ENCODE data around the gene GOLGA6L10.
"Not testable (repeated sequence)": the region's sequence is repeated elsewhere in the genome, so short reads cannot be mapped to it uniquely, and the experiment has no call there.

The GOLGA6L10 gene, protein sequence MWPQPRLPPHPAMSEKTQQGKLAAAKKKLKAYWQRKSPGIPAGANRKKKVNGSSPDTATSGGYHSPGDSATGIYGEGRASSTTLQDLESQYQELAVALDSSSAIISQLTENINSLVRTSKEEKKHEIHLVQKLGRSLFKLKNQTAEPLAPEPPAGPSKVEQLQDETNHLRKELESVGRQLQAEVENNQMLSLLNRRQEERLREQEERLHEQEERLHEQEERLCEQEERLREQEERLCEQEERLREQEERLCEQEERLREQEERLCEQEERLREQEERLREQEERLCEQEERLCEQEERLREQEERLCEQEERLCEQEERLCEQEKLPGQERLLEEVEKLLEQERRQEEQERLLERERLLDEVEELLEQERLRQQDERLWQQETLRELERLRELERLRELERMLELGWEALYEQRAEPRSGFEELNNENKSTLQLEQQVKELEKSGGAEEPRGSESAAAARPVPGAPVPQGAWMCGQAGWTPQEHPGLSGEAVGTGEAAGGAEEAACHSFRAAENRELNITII

DNA sequence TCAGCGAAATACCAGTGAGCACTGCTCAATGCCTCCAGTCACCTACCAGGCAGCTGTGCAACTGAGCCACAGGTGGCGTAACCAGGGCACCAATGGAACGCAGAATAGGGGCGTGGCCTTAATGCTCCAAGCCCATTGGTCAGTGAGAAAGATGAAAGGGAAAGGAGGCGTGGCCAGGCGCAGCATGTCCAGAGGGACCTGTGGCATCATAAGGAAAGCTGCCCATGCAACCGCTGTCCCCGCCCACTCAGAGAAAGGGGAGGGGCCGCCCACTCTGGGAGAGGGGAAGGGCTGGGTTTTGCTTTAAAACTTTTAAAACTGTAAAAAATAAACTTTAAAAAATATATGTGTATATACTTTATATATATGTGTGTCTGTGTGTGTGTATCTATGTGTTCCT, at the start of gene GOLGA6L10:
Gene GOLGA6L10 (minus strand): TSS at position 101 of the 400 bp plus-strand sequence. CDS start 100 bp downstream, at position 1.
- DNase-seq (ENCODE audit: low spot score); in situ Hi-C loops (cut with MboI; ENCODE audit: low pct_unique_long_range_greater_than_20kb, low sequenced_read_pairs, unreplicated experiment): not testable (repeated sequence)

DNA sequence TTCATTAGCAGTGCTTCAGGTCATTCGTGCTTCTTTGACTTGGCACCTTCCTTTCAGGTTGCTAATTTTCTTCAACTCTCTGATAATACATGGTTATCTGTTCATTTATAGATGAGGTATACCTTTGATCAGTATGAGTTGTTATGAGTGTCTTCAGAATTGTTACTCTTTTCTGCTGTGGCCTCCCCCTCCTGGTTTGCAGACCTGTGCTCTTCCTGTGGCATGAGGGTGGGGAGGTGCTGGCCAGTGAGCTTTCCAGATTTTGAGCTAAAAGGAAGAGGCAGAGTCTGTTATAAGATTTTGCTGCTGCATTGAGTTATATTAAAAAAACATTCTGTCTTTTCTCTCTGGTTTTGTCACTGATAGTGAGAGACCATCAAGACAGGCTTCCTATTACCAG, 49.5 kb upstream of the GOLGA6L10 start:
- in situ Hi-C loops (cut with MboI; ENCODE audit: low pct_unique_long_range_greater_than_20kb, low sequenced_read_pairs, unreplicated experiment): no loop called here
- TF ChIP-seq, protein P1, sequence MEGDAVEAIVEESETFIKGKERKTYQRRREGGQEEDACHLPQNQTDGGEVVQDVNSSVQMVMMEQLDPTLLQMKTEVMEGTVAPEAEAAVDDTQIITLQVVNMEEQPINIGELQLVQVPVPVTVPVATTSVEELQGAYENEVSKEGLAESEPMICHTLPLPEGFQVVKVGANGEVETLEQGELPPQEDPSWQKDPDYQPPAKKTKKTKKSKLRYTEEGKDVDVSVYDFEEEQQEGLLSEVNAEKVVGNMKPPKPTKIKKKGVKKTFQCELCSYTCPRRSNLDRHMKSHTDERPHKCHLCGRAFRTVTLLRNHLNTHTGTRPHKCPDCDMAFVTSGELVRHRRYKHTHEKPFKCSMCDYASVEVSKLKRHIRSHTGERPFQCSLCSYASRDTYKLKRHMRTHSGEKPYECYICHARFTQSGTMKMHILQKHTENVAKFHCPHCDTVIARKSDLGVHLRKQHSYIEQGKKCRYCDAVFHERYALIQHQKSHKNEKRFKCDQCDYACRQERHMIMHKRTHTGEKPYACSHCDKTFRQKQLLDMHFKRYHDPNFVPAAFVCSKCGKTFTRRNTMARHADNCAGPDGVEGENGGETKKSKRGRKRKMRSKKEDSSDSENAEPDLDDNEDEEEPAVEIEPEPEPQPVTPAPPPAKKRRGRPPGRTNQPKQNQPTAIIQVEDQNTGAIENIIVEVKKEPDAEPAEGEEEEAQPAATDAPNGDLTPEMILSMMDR (IDR thresholded peaks at IDR 0.05; ENCODE audit: extremely low read depth, insufficient read depth, missing control alignments): no peak
- DNase-seq (ENCODE audit: low spot score): no peak

DNA sequence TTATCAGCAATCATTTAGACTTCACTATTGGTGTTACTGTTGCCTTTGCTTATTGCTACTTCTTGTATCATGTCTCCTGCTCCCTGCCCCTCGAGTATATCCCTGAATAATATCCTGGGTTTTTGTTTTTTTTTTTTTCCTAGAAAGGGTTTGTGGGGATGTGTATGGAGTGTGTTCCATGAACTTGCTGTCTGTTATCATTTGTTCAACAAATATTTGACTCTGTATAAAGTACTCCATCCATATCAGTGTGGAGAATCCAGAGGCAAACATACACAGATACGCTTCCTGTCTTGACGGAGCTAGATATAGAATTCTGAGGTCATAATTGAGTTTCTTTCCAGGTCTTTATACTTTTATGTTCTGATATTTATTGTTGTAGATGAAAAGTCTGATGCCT, 48.5 kb upstream of the GOLGA6L10 start:
- DNase-seq (ENCODE audit: low spot score): no peak
- TF ChIP-seq, protein P1 (IDR thresholded peaks at IDR 0.05; ENCODE audit: extremely low read depth, insufficient read depth, missing control alignments): no peak
- in situ Hi-C loops (cut with MboI; ENCODE audit: low pct_unique_long_range_greater_than_20kb, low sequenced_read_pairs, unreplicated experiment): no loop called here

DNA sequence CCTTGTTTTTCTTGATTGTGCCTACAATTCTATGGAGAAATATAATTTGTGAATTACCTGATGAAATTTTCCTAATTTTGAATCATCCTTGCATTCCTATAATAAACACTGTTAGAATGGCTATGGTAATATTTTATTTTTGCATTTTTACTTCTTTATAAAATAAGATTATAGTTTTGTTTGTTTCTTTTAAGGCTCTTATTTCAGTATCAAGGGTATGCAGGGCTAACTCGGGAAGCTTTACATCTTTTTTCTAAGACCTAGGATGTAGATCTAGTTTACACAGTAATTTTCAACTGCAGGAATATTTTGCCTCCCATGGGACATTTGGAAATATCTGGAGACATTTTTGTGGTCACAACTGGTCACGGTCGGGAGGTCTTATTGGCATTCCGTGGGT, 46.5 kb upstream of the GOLGA6L10 start:
- in situ Hi-C loops (cut with MboI; ENCODE audit: low pct_unique_long_range_greater_than_20kb, low sequenced_read_pairs, unreplicated experiment); DNase-seq (ENCODE audit: low spot score): not testable (repeated sequence)

DNA sequence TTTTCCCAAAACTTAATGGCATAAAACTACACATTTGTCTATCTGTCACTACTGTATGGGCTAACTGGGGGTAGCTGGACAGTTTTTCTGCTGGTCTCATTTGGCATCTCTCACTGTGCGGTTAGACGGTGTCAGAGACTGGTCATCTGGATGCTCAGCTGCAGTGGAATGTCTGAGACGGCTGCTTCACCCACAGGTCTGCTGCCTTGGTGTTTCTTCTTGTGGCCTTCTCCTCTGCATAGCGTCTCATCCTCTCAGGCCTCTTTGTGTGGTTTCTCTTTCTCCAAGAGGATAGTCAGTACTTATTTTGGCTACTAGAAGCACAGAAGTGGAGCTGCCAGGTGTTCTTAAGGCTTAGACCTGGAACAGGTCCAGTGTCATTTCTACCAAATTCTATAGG, 44.4 kb upstream of the GOLGA6L10 start:
- in situ Hi-C loops (cut with MboI; ENCODE audit: low pct_unique_long_range_greater_than_20kb, low sequenced_read_pairs, unreplicated experiment): no loop called here
- DNase-seq (ENCODE audit: low spot score): no peak
- TF ChIP-seq, protein P1 (IDR thresholded peaks at IDR 0.05; ENCODE audit: extremely low read depth, insufficient read depth, missing control alignments): no peak

DNA sequence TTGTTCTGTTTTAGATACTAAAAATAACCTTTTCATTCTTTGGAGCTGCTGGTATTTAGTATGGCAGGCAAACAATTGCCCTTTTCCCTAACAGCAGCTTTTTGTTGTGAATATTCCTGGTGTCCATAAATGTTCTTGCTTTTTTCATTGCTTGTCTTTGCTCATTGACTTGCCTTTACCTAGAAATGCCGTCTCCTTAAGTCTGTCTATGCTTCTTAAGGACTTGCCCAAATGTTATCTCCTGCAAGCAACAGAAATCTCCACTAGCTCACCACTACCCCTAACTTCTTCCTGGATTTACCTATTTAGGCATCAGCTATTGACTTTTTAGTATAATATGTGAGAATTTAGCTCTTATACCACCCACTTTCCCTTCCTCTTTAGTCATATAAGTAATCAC, 42.8 kb upstream of the GOLGA6L10 start:
- in situ Hi-C loops (cut with MboI; ENCODE audit: low pct_unique_long_range_greater_than_20kb, low sequenced_read_pairs, unreplicated experiment): not testable (repeated sequence)

DNA sequence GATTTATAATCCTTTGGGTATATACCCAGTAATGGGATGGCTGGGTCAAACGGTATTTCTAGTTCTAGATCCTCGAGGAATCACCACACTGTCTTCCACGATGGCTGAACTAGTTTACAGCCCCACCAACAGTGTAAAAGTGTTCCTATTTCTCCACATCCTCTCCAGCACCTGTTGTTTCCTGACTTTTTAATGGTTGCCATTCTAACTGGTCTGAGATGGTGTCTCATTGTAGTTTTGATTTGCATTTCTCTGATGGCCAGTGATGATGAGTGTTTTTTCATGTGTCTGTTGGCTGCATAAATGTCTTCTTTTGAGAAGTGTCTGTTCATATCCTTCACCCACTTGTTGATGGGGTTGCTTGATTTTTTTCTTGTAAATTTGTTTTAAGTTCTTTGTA, 40.9 kb upstream of the GOLGA6L10 start:
- DNase-seq (ENCODE audit: low spot score); in situ Hi-C loops (cut with MboI; ENCODE audit: low pct_unique_long_range_greater_than_20kb, low sequenced_read_pairs, unreplicated experiment): not testable (repeated sequence)

More for the DNA sequence above, 42.8 kb upstream of the GOLGA6L10 start:
- not testable (repeated sequence) for DNase-seq (ENCODE audit: low spot score)

DNA sequence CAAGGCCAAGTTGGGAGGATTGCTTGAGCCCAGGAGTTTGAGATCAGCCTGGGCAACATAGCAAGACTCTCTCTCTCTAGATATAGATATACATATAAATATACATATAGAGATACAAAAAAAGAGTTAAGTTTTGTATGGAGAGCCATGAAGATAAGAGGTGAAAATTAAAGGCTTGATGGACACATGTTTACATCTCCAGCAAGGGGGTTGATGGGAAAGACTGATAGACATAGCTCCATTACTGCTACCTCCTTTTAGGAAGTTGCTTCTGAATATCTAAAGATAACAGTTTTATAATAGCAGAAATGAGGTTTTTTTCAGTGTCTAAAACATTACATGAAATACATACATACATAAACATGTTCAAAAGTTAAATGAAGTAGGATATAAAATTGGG, 37.9 kb upstream of the GOLGA6L10 start:
- in situ Hi-C loops (cut with MboI; ENCODE audit: low pct_unique_long_range_greater_than_20kb, low sequenced_read_pairs, unreplicated experiment); DNase-seq (ENCODE audit: low spot score): not testable (repeated sequence)

DNA sequence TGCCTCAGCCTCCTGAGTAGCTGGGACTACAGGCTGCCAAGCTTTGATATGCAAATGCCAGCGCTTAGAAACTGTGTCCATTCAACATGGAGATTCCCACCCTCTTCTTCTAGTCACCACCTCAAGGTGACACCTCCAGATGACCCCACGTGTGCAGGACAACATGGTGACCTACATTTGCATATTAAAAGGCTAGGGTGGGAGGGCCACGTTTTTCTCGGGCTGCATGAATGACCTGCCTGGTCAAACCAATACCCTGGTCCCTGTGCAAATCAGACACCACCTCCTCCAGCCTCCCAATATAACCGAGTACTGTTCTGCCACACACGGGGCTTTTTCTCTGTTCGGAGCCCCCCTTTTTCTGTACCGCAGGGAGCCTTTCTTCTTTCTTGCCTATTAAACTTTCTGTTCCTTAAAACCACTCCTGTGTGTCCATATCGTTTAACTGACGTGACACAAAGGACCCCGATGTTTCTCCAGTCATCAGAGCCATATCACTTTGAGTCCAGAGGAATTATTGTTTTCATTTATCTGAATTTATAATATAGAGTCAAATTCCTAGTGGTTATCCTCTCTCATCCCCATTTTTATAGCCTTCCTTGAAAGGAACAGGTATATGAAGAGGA, 32.2 kb upstream of the GOLGA6L10 start:
- in situ Hi-C loops (cut with MboI; ENCODE audit: low pct_unique_long_range_greater_than_20kb, low sequenced_read_pairs, unreplicated experiment): not testable (repeated sequence)

DNA sequence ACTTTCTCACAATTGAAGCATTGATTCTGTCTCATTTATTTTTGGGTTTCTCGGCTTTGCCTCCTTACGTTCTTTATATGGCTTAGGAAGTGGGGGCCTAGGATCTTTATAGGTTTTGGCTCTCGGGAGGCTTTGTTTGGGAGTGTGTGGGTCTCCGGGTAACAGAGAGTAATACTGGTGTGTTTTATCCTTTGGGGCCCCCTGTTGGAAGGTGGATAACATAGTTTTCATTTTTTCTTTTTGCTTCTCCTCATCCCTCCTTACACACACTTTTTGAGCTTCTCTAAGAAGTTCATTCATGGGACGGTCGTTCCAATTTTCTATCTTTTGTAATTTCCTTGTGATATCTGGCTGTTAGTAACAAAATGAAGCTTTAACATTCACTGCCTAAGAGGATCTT, 30.3 kb upstream of the GOLGA6L10 start:
- in situ Hi-C loops (cut with MboI; ENCODE audit: low pct_unique_long_range_greater_than_20kb, low sequenced_read_pairs, unreplicated experiment); DNase-seq (ENCODE audit: low spot score): not testable (repeated sequence)

More for the DNA sequence above, 32.2 kb upstream of the GOLGA6L10 start:
- DNase-seq (ENCODE audit: low spot score): not testable (repeated sequence)

DNA sequence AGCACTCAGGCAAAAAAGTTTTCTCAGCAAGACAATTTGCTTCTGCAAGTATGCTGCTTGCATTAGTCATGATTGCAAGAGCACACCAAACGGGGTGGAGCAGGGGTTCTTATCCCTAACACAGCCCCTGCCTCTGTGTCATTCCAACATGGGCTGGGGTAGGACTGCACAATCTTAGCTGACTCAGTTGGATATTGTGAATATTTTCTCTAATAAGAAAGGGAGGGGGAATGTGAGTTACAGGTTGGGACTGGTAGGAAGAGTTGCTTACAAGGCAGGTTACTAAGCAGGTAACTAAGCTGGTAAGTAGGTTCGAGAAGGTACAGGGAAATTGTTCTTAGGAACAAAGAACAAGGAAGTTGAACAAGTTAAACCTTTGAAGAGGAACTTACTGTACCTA, 24.4 kb upstream of the GOLGA6L10 start:
- DNase-seq (ENCODE audit: low spot score); in situ Hi-C loops (cut with MboI; ENCODE audit: low pct_unique_long_range_greater_than_20kb, low sequenced_read_pairs, unreplicated experiment): not testable (repeated sequence)

Data from GM13977 (cell line).